GM21825 (cell line): Measurements from ENCODE around the gene NABP2.
"Not testable (repeated sequence)": the region's sequence is repeated elsewhere in the genome, so short reads cannot be mapped to it uniquely, and the experiment has no call there.

Experiments used
- ATAC-seq: cut with Tn5 transposase; IDR thresholded peaks from one replicate; pipeline ENCODE4 v1.9.1; 2021; ENCODE audit warnings: mild to moderate bottlenecking, moderate library complexity; ENCODE audit not compliant: unreplicated experiment

The NABP2 gene

GRCh38 chr12:56271031-56271430, 46.9 kb downstream of the NABP2 start:
- ATAC-seq: no peak

- ATAC-seq: not testable (repeated sequence)
Observed at GRCh38 chr12:56272468-56272867, 48.3 kb downstream of the NABP2 start.

GRCh38 chr12:56274299-56274698, 50.2 kb downstream of the NABP2 start:
- no peak for ATAC-seq

GRCh38 chr12:56278905-56279304, 54.8 kb downstream of the NABP2 start:
- no peak for ATAC-seq
